ENCODE results near the gene NPC1L1.

NPC1L1 gene

GRCh38 chr7:44541028-44541869 is at the start of gene NPC1L1:
Gene NPC1L1 (minus strand): TSS chr7:44541330. CDS start chr7:44541259, 71 bp downstream.
- no peak for DNase-seq

- no peak for DNase-seq
Observed at GRCh38 chr7:44590910-44591309, 49.8 kb upstream of the NPC1L1 start.

GRCh38 chr7:44587843-44588711 is 46.9 kb upstream of the NPC1L1 start:
- DNase-seq: peak; percentile 21

- no peak for DNase-seq
Observed at GRCh38 chr7:44583146-44583865, 42.2 kb upstream of the NPC1L1 start.

- peak; percentile 95 for DNase-seq
Observed at GRCh38 chr7:44581879-44582603, 40.9 kb upstream of the NPC1L1 start, which contains the start of gene TMED4. Gene TMED4 (minus strand): TSS chr7:44582231. CDS start chr7:44582206, 25 bp downstream.

- no peak for DNase-seq
Observed at GRCh38 chr7:44580945-44581878, 40.1 kb upstream of the NPC1L1 start.

GRCh38 chr7:44576228-44576627 is 35.1 kb upstream of the NPC1L1 start:
- DNase-seq: no peak

- DNase-seq: no peak
Observed at GRCh38 chr7:44575054-44575453, 33.9 kb upstream of the NPC1L1 start.

- DNase-seq: no peak
Observed at GRCh38 chr7:44574287-44574872, 33.2 kb upstream of the NPC1L1 start.

- peak; percentile 61 for DNase-seq
Observed at GRCh38 chr7:44573464-44574286, 32.5 kb upstream of the NPC1L1 start, which contains the start of gene DDX56. Gene DDX56 (minus strand): TSS chr7:44573908. CDS start chr7:44573895, 13 bp downstream.

- no peak for DNase-seq
Observed at GRCh38 chr7:44572771-44573170, 31.6 kb upstream of the NPC1L1 start.

- DNase-seq: no peak
Observed at GRCh38 chr7:44569959-44570358, 28.8 kb upstream of the NPC1L1 start.

GRCh38 chr7:44568771-44569560 is 27.8 kb upstream of the NPC1L1 start:
- no peak for DNase-seq

- DNase-seq: no peak
Observed at GRCh38 chr7:44567884-44568283, 26.8 kb upstream of the NPC1L1 start.

- DNase-seq: no peak
Observed at GRCh38 chr7:44566680-44567079, 25.6 kb upstream of the NPC1L1 start.

- no peak for DNase-seq
Observed at GRCh38 chr7:44565795-44566559, 24.8 kb upstream of the NPC1L1 start.

GRCh38 chr7:44565097-44565794 is 24.1 kb upstream of the NPC1L1 start:
- DNase-seq: no peak
